HepG2 (cell line): ENCODE measurements around the gene RNASE4. TPM values are rescaled to one million over a fixed set of nuclear protein-coding genes. Genes with fewer than 3 reads are reported as not detected.

Experiments
- CEBPB ChIP-seq: IDR thresholded peaks from 2 replicates; pipeline ENCODE4 v1.6.1; 2011; ENCODE audit warnings: low read depth, low read length, improper control_type of control experiment, borderline replicate concordance
- DRAP1 ChIP-seq: IDR thresholded peaks from 2 replicates; pipeline ENCODE4 v1.6.1; 2016; ENCODE audit warnings: missing genetic modification reagents, missing compliant biosample characterization
- FOXC1 ChIP-seq: sonication (generic); formaldehyde crosslinking; IDR thresholded peaks from 2 replicates; pipeline ENCODE4 v1.8.0; 2022; ENCODE audit warnings: mild to moderate bottlenecking, missing genetic modification reagents, borderline replicate concordance
- MNT ChIP-seq: fragments of 450-650 bp; IDR thresholded peaks from 2 replicates; pipeline ENCODE4 v1.6.1; 2016
- PCBP2 ChIP-seq: fragments of 200-400 bp; formaldehyde crosslinking; optimal IDR thresholded peaks from 2 replicates; pipeline ENCODE3; 2018; ENCODE audit warnings: low read length, low read depth; ENCODE audit not compliant: poor library complexity, severe bottlenecking
- RNF219 ChIP-seq: sonication (generic); formaldehyde crosslinking; IDR thresholded peaks from 2 replicates; pipeline ENCODE4 v1.5.0; 2020; ENCODE audit warnings: mild to moderate bottlenecking, missing genetic modification reagents
- TBL1XR1 ChIP-seq: fragments of 150-350 bp; IDR thresholded peaks from 2 replicates; pipeline ENCODE4 v1.6.1; 2014; ENCODE audit warnings: borderline replicate concordance, low read length; ENCODE audit not compliant: partially characterized antibody
- TBP ChIP-seq: sonication (generic); formaldehyde crosslinking; IDR thresholded peaks from 2 replicates; pipeline ENCODE4 v1.5.0; 2020; ENCODE audit warnings: missing genetic modification reagents
- XRCC5 ChIP-seq: fragments of 200-400 bp; formaldehyde crosslinking; optimal IDR thresholded peaks from 2 replicates; pipeline ENCODE3; 2017; ENCODE audit warnings: mild to moderate bottlenecking, low read length
- ZBTB7A ChIP-seq: sonication (generic); formaldehyde crosslinking; IDR thresholded peaks from 2 replicates; pipeline ENCODE4 v1.8.0; 2022; ENCODE audit warnings: mild to moderate bottlenecking, missing genetic modification reagents
- ZFP36L1 ChIP-seq: sonication (generic); formaldehyde crosslinking; IDR thresholded peaks from 2 replicates; pipeline ENCODE4 v1.8.0; 2022; ENCODE audit warnings: mild to moderate bottlenecking, missing genetic modification reagents, moderate library complexity
- ZFP91 ChIP-seq: sonication (generic); formaldehyde crosslinking; IDR thresholded peaks from 2 replicates; pipeline ENCODE4 v1.9.0; 2022; ENCODE audit warnings: missing genetic modification reagents, mild to moderate bottlenecking, borderline replicate concordance
- ZIK1 ChIP-seq: sonication (generic); formaldehyde crosslinking; IDR thresholded peaks from 2 replicates; pipeline ENCODE4 v1.5.0; 2020; ENCODE audit warnings: mild to moderate bottlenecking, low read depth, missing genetic modification reagents, borderline replicate concordance
- ZNF160 ChIP-seq: sonication (generic); formaldehyde crosslinking; IDR thresholded peaks from 2 replicates; pipeline ENCODE4 v1.8.0; 2022; ENCODE audit warnings: mild to moderate bottlenecking, inconsistent platforms, missing genetic modification reagents
- ZNF451 ChIP-seq: sonication (generic); formaldehyde crosslinking; IDR thresholded peaks from 2 replicates; pipeline ENCODE4 v1.5.0; 2020; ENCODE audit warnings: mild to moderate bottlenecking, missing genetic modification reagents
- ZNF501 ChIP-seq: sonication (generic); formaldehyde crosslinking; IDR thresholded peaks from 2 replicates; pipeline ENCODE4 v1.5.1; 2020; ENCODE audit warnings: mild to moderate bottlenecking, moderate library complexity, missing genetic modification reagents
- ZNF562 ChIP-seq: sonication (generic); formaldehyde crosslinking; IDR thresholded peaks from 2 replicates; pipeline ENCODE4 v1.8.0; 2022; ENCODE audit warnings: missing genetic modification reagents, borderline replicate concordance
- ZNF704 ChIP-seq: sonication (generic); formaldehyde crosslinking; IDR thresholded peaks from 2 replicates; pipeline ENCODE4 v1.8.1; 2023; ENCODE audit warnings: mild to moderate bottlenecking, inconsistent platforms, moderate library complexity, missing genetic modification reagents, borderline replicate concordance
- ZNF784 ChIP-seq: sonication (generic); formaldehyde crosslinking; IDR thresholded peaks from 2 replicates; pipeline ENCODE4 v1.5.1; 2020; ENCODE audit warnings: missing genetic modification reagents, mild to moderate bottlenecking, borderline replicate concordance
- ZSCAN9 ChIP-seq: IDR thresholded peaks from 2 replicates; pipeline ENCODE4 v1.6.1; 2016; ENCODE audit warnings: borderline replicate concordance
- polyA plus RNA-seq, 8 experiments: library from polyadenylated mRNA; depleted of rRNA in 3 of 8; stranded (reverse) in 7 of 8; unstranded in 1 of 8; fragments of >200 nt; fragmentation: Illumina TruSeq in 4 of 8; extraction: Trizol in 4 of 8; gene quantifications; 2 replicates each; pipeline versions ENCODE4 v1.2.1 to v1.2.3, GENCODE V29; 2011 to 2016; ENCODE audit warnings: low read depth in 4 of 8, missing spikeins in 1 of 8, mixed read lengths in 1 of 8; ENCODE audit not compliant: insufficient read depth in 1 of 8
- total RNA-seq, 5 experiments: library from RNA; depleted of rRNA; stranded (reverse); fragments of >200 nt; fragmentation: Illumina TruSeq; extraction: Trizol; gene quantifications; 2 replicates each; pipeline ENCODE4 v1.2.3, GENCODE V29; 2016; ENCODE audit warnings: low read depth in 1 of 5

RNASE4 gene
- total and polyA plus RNA-seq, 2 of the 13 experiments (the other 11 are each of a cell fraction or from before 2014, with no cell fraction given) = 109 to 983 TPM

GRCh38 chr14:20681348-20682126 is 2.8 kb upstream of the RNASE4 start (continued):
- TF ChIP-seq MNT (no peak), ZSCAN9 (CRISPR knock-in tag) (no peak; the same call in none of the 2 replicates), ZNF451 (CRISPR knock-in tag) (no peak), RNF219 (CRISPR knock-in tag) (peak; percentile 30; the same call in 1 of the 2 replicates), ZNF562 (CRISPR knock-in tag) (no peak), PCBP2 (peak; percentile 5), ZNF501 (CRISPR knock-in tag) (no peak), XRCC5 (no peak), TBP (peak; percentile 93), FOXC1 (no peak), ZNF704 (CRISPR knock-in tag) (no peak), ZNF160 (CRISPR knock-in tag) (0 out of 2 replicates have a peak, but pooled peaks have one; percentile 48), ZFP36L1 (CRISPR knock-in tag) (no peak; the same call in none of the 2 replicates), CEBPB (peak; percentile 57), ZBTB7A (CRISPR knock-in tag) (peak; percentile 72; the same call in 1 of the 2 replicates), ZNF784 (CRISPR knock-in tag) (no peak; the same call in 1 of the 2 replicates), TBL1XR1 (no peak), ZIK1 (CRISPR knock-in tag) (0 out of 2 replicates have a peak, but pooled peaks have one; percentile 22), ZFP91 (CRISPR knock-in tag) (peak; percentile 63; the same call in 1 of the 2 replicates), DRAP1 (no peak)
